Breast epithelium (tissue), 3 donors: ENCODE measurements around the gene KATNA1.

Experiments used
- POLR2A ChIP-seq: fragments of 450-650 bp; IDR thresholded peaks from one replicate; pipeline ENCODE4 v1.6.1; 2016; ENCODE audit warnings: antibody characterized with exemption, mild to moderate bottlenecking, moderate library complexity
- TF ChIP-seq, protein P1 (sequence below), 3 donors: fragments of 450-650 bp; IDR thresholded peaks; one replicate each; pipeline ENCODE4 v1.5.1; 2016 to 2017; ENCODE audit warnings: antibody characterized with exemption in 3 of 3, mild to moderate bottlenecking in 3 of 3, moderate library complexity in 3 of 3

DNA sequence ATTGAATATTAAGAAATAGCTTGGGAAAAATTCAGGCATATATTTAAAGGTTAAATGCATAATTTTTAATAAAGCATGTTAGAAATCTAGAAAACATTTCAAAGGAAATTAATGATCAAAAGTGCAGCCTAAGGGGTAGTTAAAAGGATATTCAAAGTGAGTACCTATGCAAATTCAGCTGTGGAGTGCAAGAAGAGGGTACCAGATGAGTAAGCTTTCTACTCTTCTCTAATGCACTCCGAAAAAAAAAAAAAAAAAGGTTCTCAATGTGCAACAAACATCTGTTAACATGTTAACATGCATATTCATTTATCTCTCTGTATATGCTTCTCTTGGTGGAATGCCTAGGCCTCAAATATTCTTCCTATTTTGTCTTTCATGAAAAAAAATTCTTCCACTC lies 32.0 kb upstream of the KATNA1 start:
- TF ChIP-seq, protein P1, sequence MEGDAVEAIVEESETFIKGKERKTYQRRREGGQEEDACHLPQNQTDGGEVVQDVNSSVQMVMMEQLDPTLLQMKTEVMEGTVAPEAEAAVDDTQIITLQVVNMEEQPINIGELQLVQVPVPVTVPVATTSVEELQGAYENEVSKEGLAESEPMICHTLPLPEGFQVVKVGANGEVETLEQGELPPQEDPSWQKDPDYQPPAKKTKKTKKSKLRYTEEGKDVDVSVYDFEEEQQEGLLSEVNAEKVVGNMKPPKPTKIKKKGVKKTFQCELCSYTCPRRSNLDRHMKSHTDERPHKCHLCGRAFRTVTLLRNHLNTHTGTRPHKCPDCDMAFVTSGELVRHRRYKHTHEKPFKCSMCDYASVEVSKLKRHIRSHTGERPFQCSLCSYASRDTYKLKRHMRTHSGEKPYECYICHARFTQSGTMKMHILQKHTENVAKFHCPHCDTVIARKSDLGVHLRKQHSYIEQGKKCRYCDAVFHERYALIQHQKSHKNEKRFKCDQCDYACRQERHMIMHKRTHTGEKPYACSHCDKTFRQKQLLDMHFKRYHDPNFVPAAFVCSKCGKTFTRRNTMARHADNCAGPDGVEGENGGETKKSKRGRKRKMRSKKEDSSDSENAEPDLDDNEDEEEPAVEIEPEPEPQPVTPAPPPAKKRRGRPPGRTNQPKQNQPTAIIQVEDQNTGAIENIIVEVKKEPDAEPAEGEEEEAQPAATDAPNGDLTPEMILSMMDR (IDR thresholded peaks at IDR 0.05) = no peak
- no peak for TF ChIP-seq POLR2A
